ENCODE data around the gene COPRS. TPM values are rescaled to one million over a fixed set of nuclear protein-coding genes. Genes with fewer than 3 reads are reported as not detected.

The COPRS gene
- total RNA-seq, 4 donors from 2014 or later: 23.8 to 45.2 (median 37.0) TPM

- no peaks in the 10 kb centered on the region for H3K36me3 ChIP-seq
- WGBS, 2 donors: 60 to 63% methylated on average over 5 of the region's 5 CpGs
- H3K27me3 ChIP-seq: peaks cover 0 to 8% (median 0%) of the 10 kb centered on the region in 4 donors
- H3K4me3 ChIP-seq: no peak overlapping the region
- no peaks in the 10 kb centered on the region for H3K9me3 ChIP-seq
- intact Hi-C loops (cut with DNase I): loop anchor here (5.0 to 10.0 kb wide), 2 partner anchors 285 to 407 kb away; no protein-coding TSS in a partner anchor
- no peak for DNase-seq
- H3K4me1 ChIP-seq: peaks cover 4 to 22% (median 18%) of the 10 kb centered on the region in 3 donors
- no peak overlapping the region for H3K27ac ChIP-seq
- TF ChIP-seq CTCF (IDR thresholded peaks at IDR 0.05): no peak
- no peak for TF ChIP-seq POLR2A (IDR thresholded peaks at IDR 0.05)
Measured at GRCh38 chr17:31841850-31842194, 17.2 kb downstream of the COPRS start.

GRCh38 chr17:31838636-31839225 is 20.3 kb downstream of the COPRS start:
- WGBS, 2 donors: 93 to 96% methylated on average over 4 to 5 of the region's 5 CpGs
- no peak overlapping the region for H3K4me3 ChIP-seq

GRCh38 chr17:31835984-31836383 is 23.1 kb downstream of the COPRS start:
- whole genome bisulfite sequencing, 2 donors: 78 to 79% methylated on average over 4 of the region's 4 CpGs
- H3K4me1 ChIP-seq: no peaks in the 10 kb centered on the region
- H3K9me3 ChIP-seq: no peaks in the 10 kb centered on the region
- H3K27ac ChIP-seq: no peak overlapping the region
- H3K36me3 ChIP-seq: no peaks in the 10 kb centered on the region
- TF ChIP-seq CTCF (IDR thresholded peaks at IDR 0.05): no peak
- peaks cover 0 to 5% (median 0%) of the 10 kb centered on the region in 4 donors for H3K27me3 ChIP-seq
- no peak for DNase-seq
- H3K4me3 ChIP-seq: no peak overlapping the region
- intact Hi-C loops (cut with DNase I): no loop called here

More at GRCh38 chr17:31838636-31839225, 20.3 kb downstream of the COPRS start:
- H3K27ac ChIP-seq: no peak overlapping the region
- intact Hi-C loops (cut with DNase I): no loop called here
- peaks cover 4 to 19% (median 16%) of the 10 kb centered on the region in 3 donors for H3K4me1 ChIP-seq
- no peaks in the 10 kb centered on the region for H3K9me3 ChIP-seq
- H3K36me3 ChIP-seq: no peaks in the 10 kb centered on the region
- TF ChIP-seq POLR2A (IDR thresholded peaks at IDR 0.05) (no peak), CTCF (IDR thresholded peaks at IDR 0.05) (no peak)
- no peak for DNase-seq
- peaks cover 0 to 8% (median 0%) of the 10 kb centered on the region in 4 donors for H3K27me3 ChIP-seq

GRCh38 chr17:31834448-31834847 is 24.6 kb downstream of the COPRS start:
- H3K9me3 ChIP-seq: no peaks in the 10 kb centered on the region
- no peak overlapping the region for H3K27ac ChIP-seq
- no peaks in the 10 kb centered on the region for H3K36me3 ChIP-seq
- WGBS, 2 donors: 62 to 65% methylated on average over 7 of the region's 7 CpGs
- TF ChIP-seq CTCF (IDR thresholded peaks at IDR 0.05) (no peak), POLR2A (IDR thresholded peaks at IDR 0.05) (no peak)
- no peaks in the 10 kb centered on the region for H3K27me3 ChIP-seq
- intact Hi-C loops (cut with DNase I): no loop called here
- no peaks in the 10 kb centered on the region for H3K4me1 ChIP-seq
- no peak overlapping the region for H3K4me3 ChIP-seq
- DNase-seq: no peak

GRCh38 chr17:31832746-31833145 is 26.3 kb downstream of the COPRS start:
- Histone ChIP-seq H3K4me1 (no peaks in the 10 kb centered on the region), H3K9me3 (no peaks in the 10 kb centered on the region), H3K36me3 (no peaks in the 10 kb centered on the region), H3K27me3 (no peaks in the 10 kb centered on the region), H3K27ac (no peak overlapping the region), H3K4me3 (no peak overlapping the region)
- 84 to 100% methylated on average over 2 to 8 of the region's 9 CpGs for WGBS, 2 donors
- TF ChIP-seq POLR2A (IDR thresholded peaks at IDR 0.05): no peak
- TF ChIP-seq CTCF (IDR thresholded peaks at IDR 0.05): no peak
- intact Hi-C loops (cut with DNase I): no loop called here
- no peak for DNase-seq
